ENCODE measurements around the gene CES2. TPM values are rescaled to one million over a fixed set of nuclear protein-coding genes. Genes with fewer than 3 reads are reported as not detected.

CES2 gene
- total RNA-seq, 3 donors from 2014 or later, result 25.9 to 33.1 (median 31.9) TPM

GRCh38 chr16:66923866-66924265 lies 11.4 kb upstream of the CES2 start:
- Histone ChIP-seq H3K9me3 (no peaks in the 10 kb centered on the region), H3K4me1 (peaks cover 0 to 6% of the 10 kb centered on the region in 2 donors), H3K36me3 (no peaks in the 10 kb centered on the region), H3K27me3 (peaks cover 0 to 14% of the 10 kb centered on the region in 2 donors), H3K4me3 (peak overlapping the region; percentile 45 to 70 (median 51)), H3K27ac (peak overlapping the region in 1 of 2 donors; percentile 12)
- intact Hi-C loops (cut with DNase I; ENCODE audit: low total_unique reads), result no loop called here
- DNase-seq (ENCODE audit: low spot score in 2 of 2), result no peak
- TF ChIP-seq CTCF (IDR thresholded peaks at IDR 0.05) (no peak), POLR2AphosphoS5 (IDR thresholded peaks at IDR 0.05) (no peak), POLR2A (IDR thresholded peaks at IDR 0.05) (no peak)

- H3K36me3 ChIP-seq, result no peaks in the 10 kb centered on the region
- intact Hi-C loops (cut with DNase I; ENCODE audit: low total_unique reads), result no loop called here
- peaks cover 0 to 9% of the 10 kb centered on the region in 2 donors for H3K27me3 ChIP-seq
- H3K27ac ChIP-seq, result peak overlapping the region; percentile 13 to 74
- no peaks in the 10 kb centered on the region for H3K9me3 ChIP-seq
- peaks cover 0 to 6% of the 10 kb centered on the region in 2 donors for H3K4me1 ChIP-seq
- no peak for DNase-seq (ENCODE audit: low spot score in 2 of 2)
- TF ChIP-seq CTCF (IDR thresholded peaks at IDR 0.05) (peak in 1 of 3 donors; percentile 37), POLR2AphosphoS5 (IDR thresholded peaks at IDR 0.05) (no peak), POLR2A (IDR thresholded peaks at IDR 0.05) (no peak)
- H3K4me3 ChIP-seq, result peak overlapping the region; percentile 45 to 70 (median 51)
Observed at GRCh38 chr16:66924527-66925321, 10.6 kb upstream of the CES2 start.

- Histone ChIP-seq H3K27me3 (peaks cover 0 to 4% of the 10 kb centered on the region in 2 donors), H3K4me3 (peak within 1 kb of the TSS; percentile 45 to 70 (median 51)), H3K36me3 (no peaks in the 10 kb centered on the region), H3K27ac (peak within 1 kb of the TSS; percentile 17 to 74), H3K9me3 (no peaks in the 10 kb centered on the region), H3K4me1 (peaks cover 0 to 6% of the 10 kb centered on the region in 2 donors)
- DNase-seq (ENCODE audit: low spot score in 2 of 2), result no peak
- TF ChIP-seq CTCF (IDR thresholded peaks at IDR 0.05), result no peak
- no peak for TF ChIP-seq POLR2AphosphoS5 (IDR thresholded peaks at IDR 0.05)
- no peak for TF ChIP-seq POLR2A (IDR thresholded peaks at IDR 0.05)
- intact Hi-C loops (cut with DNase I; ENCODE audit: low total_unique reads), result no loop called here
Observed at GRCh38 chr16:66925322-66925840, 9.9 kb upstream of the CES2 start, which contains the start of gene RRAD. Gene RRAD, minus strand, starts transcription at chr16:66925535. Its CDS starts 356 bp downstream, at chr16:66925179.

- TF ChIP-seq POLR2A (IDR thresholded peaks at IDR 0.05) (no peak), CTCF (IDR thresholded peaks at IDR 0.05) (no peak), POLR2AphosphoS5 (IDR thresholded peaks at IDR 0.05) (no peak)
- peak overlapping the region in 1 of 3 donors; percentile 1 for H3K4me3 ChIP-seq
- no peaks in the 10 kb centered on the region for H3K36me3 ChIP-seq
- H3K4me1 ChIP-seq, result peaks cover 0 to 6% of the 10 kb centered on the region in 2 donors
- H3K9me3 ChIP-seq, result no peaks in the 10 kb centered on the region
- peak overlapping the region; percentile 17 to 74 for H3K27ac ChIP-seq
- no peak for DNase-seq (ENCODE audit: low spot score in 2 of 2)
- peaks cover 0 to 4% of the 10 kb centered on the region in 2 donors for H3K27me3 ChIP-seq
- intact Hi-C loops (cut with DNase I; ENCODE audit: low total_unique reads), result no loop called here
Observed at GRCh38 chr16:66926171-66926947, 9.0 kb upstream of the CES2 start.
